Adrenal gland (tissue), 19 donors: ENCODE measurements around the gene PRKRIP1. TPM values are rescaled to one million over a fixed set of nuclear protein-coding genes. Genes with fewer than 3 reads are reported as not detected.
A peak's percentile ranks its signal among the peaks of the same experiment; 100 is the strongest.
"Not testable (repeated sequence)": the region's sequence is repeated elsewhere in the genome, so short reads cannot be mapped to it uniquely, and the experiment has no call there.

Experiments used
- DNase-seq, 7 donors: peaks; one replicate each; pipeline ENCODE4 v3.0.0-alpha.2; 2019 to 2020
- H3K27ac ChIP-seq, 5 donors: fragments of 200-600 bp; sonication (generic) in 4 of 5; 1 replicate in 3 of 5; 2 replicates in 2 of 5; pipeline versions ENCODE4 v1.5.1 to v1.8.0; 2016 to 2020; ENCODE audit warnings: mild to moderate bottlenecking in 1 of 5
- H3K27me3 ChIP-seq: fragments of 200-600 bp; 2 replicates; pipeline ENCODE4 v1.8.0; 2021
- H3K36me3 ChIP-seq, 2 donors: fragments of 200-600 bp; replicated peaks in 1 of 2; 1 replicate in 1 of 2; 2 replicates in 1 of 2; pipeline versions ENCODE4 v1.5.1 to v1.8.0; 2018 to 2022
- H3K4me1 ChIP-seq, 2 donors: fragments of 200-600 bp; replicated peaks in 1 of 2; 1 replicate in 1 of 2; 2 replicates in 1 of 2; pipeline versions ENCODE4 v1.5.1 to v1.8.0; 2018 to 2021
- H3K4me3 ChIP-seq, 4 donors: fragments of 200-600 bp; sonication (generic) in 3 of 4; one replicate each; pipeline ENCODE4 v1.5.1; 2016 to 2018
- H3K9me3 ChIP-seq, 3 donors: fragments of 200-600 bp; sonication (generic) in 1 of 3; replicated peaks in 1 of 3; 1 replicate in 2 of 3; 2 replicates in 1 of 3; pipeline versions ENCODE4 v1.5.1 to v1.8.0; 2016 to 2021
- POLR2A ChIP-seq, 2 donors: fragments of 450-650 bp; IDR thresholded peaks; one replicate each; pipeline ENCODE4 v1.6.1; 2017; ENCODE audit warnings: antibody characterized with exemption in 2 of 2, mild to moderate bottlenecking in 2 of 2, moderate library complexity in 1 of 2
- WGBS, 4 donors: extraction: QIAGEN DNeasy Blood & Tissue Kit in 2 of 4; methylation state at CpG; one replicate each; pipeline versions ENCODE4 v1.1.5 to v1.1.7; 2013 to 2017; 5-methylcytosine and 5-hydroxymethylcytosine counted together
- intact Hi-C, 2 donors: fragments of 100-400 bp; cut with DNase I; formaldehyde crosslinking; loops; one replicate each; pipeline versions ENCODE4 v1.14.1 to v1.15.0; 2022 to 2023
- long read RNA-seq, 10 donors: library from polyadenylated mRNA in 3 of 10; unstranded in 2 of 10; stranded (forward) in 1 of 10; transcript quantifications; one replicate each; pipeline ENCODE4 v2.0.0 and lab custom pipeline, GENCODE V29; 2021 to 2026
- polyA plus RNA-seq, 3 donors: library from polyadenylated mRNA; stranded (reverse); fragments of 200-250 nt in 2 of 3; fragments of 350-450 nt in 1 of 3; fragmentation: Illumina TruSeq in 1 of 3; extraction: RNeasy Lipid Tissue Mini Kit (QIAGEN cat#74804) in 1 of 3; gene quantifications; one replicate each; pipeline ENCODE4 v1.2.3, GENCODE V29; 2013 to 2014
- total RNA-seq, 9 donors: library from RNA; depleted of rRNA in 4 of 9; stranded (reverse); fragments of >200 nt in 4 of 9; fragments of 120-200 nt in 1 of 9; fragmentation: NEBNext Ultra II Directional in 1 of 9; extraction: Animal tissue kit (Norgen Biotek cat#: 25700) in 1 of 9; gene quantifications; one replicate each; pipeline versions ENCODE4 v1.1.0 to v1.2.4, GENCODE V29; 2013 to 2023
- TF ChIP-seq, protein P1 (sequence below), 6 experiments: fragments of 450-650 bp in 4 of 6; fragments of 200-600 bp in 2 of 6; sonication (generic) in 1 of 6; IDR thresholded peaks; 1 replicate in 5 of 6; 2 replicates in 1 of 6; pipeline versions ENCODE4 v1.5.1 to v1.8.0; 2016 to 2021; ENCODE audit warnings: antibody characterized with exemption in 6 of 6, mild to moderate bottlenecking in 2 of 6, moderate library complexity in 1 of 6
- donor health status: healthy with polysubstance abuse.
- donor health status: Bipolar disorder and iron deficiency.
- donor health status: DM: yes; HTN: yes; CAD: no.
- donor health status: DM: no; HTN: no; CAD: no.
- donor health status: DM: no; HTN: no; CAD: no.
- donor health status: DM: yes; HTN: yes; CAD: no.

Gene PRKRIP1, protein sequence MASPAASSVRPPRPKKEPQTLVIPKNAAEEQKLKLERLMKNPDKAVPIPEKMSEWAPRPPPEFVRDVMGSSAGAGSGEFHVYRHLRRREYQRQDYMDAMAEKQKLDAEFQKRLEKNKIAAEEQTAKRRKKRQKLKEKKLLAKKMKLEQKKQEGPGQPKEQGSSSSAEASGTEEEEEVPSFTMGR
- total RNA-seq (10 to 100 TPM; 19.4 to 54.7 (median 30.6) TPM), polyA plus RNA-seq (100 to 1,000 TPM in 1 of 3 donors, 10 to 100 TPM in 2; 27.7 to 114 (median 65.9) TPM)
- long read RNA-seq, donor 1, transcript PRKRIP1-201 (6 exons, 2,159 nt): major isoform, 10 of 317 reads
- long read RNA-seq, donor 1, partial matches to known transcripts: 83 of 317 reads
- long read RNA-seq, donor 1, other reads (novel, unspliced or antisense): 224 of 317 reads
- long read RNA-seq, donor 2, transcript PRKRIP1-201 (6 exons, 2,159 nt): major isoform, 5 of 137 reads
- long read RNA-seq, donor 2, partial matches to known transcripts: 32 of 137 reads
- long read RNA-seq, donor 2, other reads (novel, unspliced or antisense): 99 of 137 reads
- long read RNA-seq, donor 3, partial matches to known transcripts: 62 of 197 reads
- long read RNA-seq, donor 3, other reads (novel, unspliced or antisense): 134 of 197 reads
- long read RNA-seq, donor 4, transcript PRKRIP1-201 (6 exons, 2,159 nt): major isoform, 8 of 15 reads
- long read RNA-seq, donor 4, partial matches to known transcripts: 2 of 15 reads
- long read RNA-seq, donor 4, other reads (novel, unspliced or antisense): 4 of 15 reads
- long read RNA-seq, donor 5, transcript PRKRIP1-201 (6 exons, 2,159 nt): major isoform, 29 of 91 reads
- long read RNA-seq, donor 5, transcript PRKRIP1-207 (9 exons, 1,625 nt): minor isoform, 11 of 91 reads
- long read RNA-seq, donor 5, transcript PRKRIP1-204 (9 exons, 1,642 nt): minor isoform, 6 of 91 reads
- long read RNA-seq, donor 5, partial matches to known transcripts: 7 of 91 reads
- long read RNA-seq, donor 5, other reads (novel, unspliced or antisense): 35 of 91 reads
- long read RNA-seq, donor 6, transcript PRKRIP1-201 (6 exons, 2,159 nt): major isoform, 6 of 16 reads
- long read RNA-seq, donor 6, partial matches to known transcripts: 5 of 16 reads
- long read RNA-seq, donor 6, other reads (novel, unspliced or antisense): 5 of 16 reads
- long read RNA-seq, donor 7, partial matches to known transcripts: 96 of 107 reads
- long read RNA-seq, donor 7, other reads (novel, unspliced or antisense): 5 of 107 reads
- long read RNA-seq, donor 8, partial matches to known transcripts: 362 of 383 reads
- long read RNA-seq, donor 8, other reads (novel, unspliced or antisense): 16 of 383 reads
- long read RNA-seq, donor 9, partial matches to known transcripts: 229 of 248 reads
- long read RNA-seq, donor 9, other reads (novel, unspliced or antisense): 14 of 248 reads
- long read RNA-seq, donor 10, partial matches to known transcripts: 6 of 10 reads
- long read RNA-seq, donor 10, other reads (novel, unspliced or antisense): 0 of 10 reads

DNA sequence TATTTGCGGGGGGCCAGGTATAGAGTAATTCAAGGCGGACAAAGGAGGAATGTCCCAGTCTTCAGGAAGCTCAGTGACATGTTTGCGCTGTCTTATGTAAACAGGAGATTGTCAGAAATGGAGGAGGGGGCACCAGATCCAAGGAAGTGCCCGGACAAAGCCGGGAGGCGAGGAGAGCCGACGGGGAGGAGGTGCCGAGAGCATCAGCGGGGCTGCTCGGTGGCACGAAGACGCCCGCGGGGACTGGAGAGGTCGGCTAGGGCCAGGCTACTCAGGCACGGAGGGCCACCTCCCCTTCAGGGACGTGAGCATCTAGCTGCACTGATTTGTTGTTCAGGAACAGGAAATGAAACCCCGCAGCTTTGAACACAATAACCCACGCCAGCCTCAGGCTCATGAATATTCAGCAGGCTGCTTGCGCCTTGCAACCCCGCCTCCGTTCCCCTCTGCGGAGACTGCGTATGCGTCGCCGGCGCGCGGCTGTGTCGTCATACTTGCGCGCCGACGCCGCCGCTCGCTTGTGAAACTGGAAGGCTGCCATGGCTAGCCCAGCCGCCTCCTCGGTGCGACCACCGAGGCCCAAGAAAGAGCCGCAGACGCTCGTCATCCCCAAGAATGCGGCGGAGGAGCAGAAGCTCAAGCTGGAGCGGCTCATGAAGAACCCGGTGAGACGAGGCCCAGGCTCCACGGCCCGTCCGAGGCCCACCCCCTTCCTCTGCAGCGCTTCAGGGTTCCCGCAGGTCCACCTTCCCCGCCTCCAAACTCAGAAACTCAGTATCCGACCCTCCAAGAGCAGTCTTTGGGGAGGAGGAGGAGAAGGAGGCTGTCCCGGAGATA is at the start of gene PRKRIP1:
TSS of gene PRKRIP1 (plus strand) at position 491 of the 837 bp plus-strand sequence. CDS start at position 540, 49 bp downstream.
- intact Hi-C loops: no loop called here

DNA sequence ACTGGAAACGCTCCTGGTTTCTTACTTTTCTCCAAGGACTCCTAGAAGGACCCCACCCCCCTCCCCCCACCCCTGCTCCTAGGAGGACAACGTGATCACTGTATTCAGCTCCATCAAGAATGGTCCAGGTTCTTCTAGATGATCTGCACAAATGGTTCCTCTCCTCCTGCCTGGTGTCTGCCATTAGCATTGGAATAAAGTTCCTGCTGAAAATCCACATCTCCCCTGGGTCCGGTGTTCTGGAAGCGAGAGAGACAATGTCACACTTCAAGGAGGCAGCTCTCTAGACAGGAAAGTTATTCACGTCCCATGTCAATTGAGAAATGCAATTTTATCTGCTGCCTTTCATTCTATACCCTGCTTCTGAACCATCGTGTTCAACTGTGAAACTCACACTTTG is 49.2 kb upstream of the PRKRIP1 start:
- H3K4me3 ChIP-seq, H3K4me1 ChIP-seq, DNase-seq, H3K27ac ChIP-seq, H3K9me3 ChIP-seq, intact Hi-C loops, H3K27me3 ChIP-seq, H3K36me3 ChIP-seq: not testable (repeated sequence)
- 81 to 92% (median 90%) methylated on average over 2 to 3 of the region's 6 CpGs for WGBS, 4 donors

More for the DNA sequence above, at the start of gene PRKRIP1:
- Histone ChIP-seq H3K9me3 (no peaks in the 10 kb centered on the region), H3K4me1 (peaks cover 7 to 10% of the 10 kb centered on the region in 2 donors), H3K36me3 (peaks cover 0 to 25% of the 10 kb centered on the region in 2 donors), H3K4me3 (peak within 1 kb of the TSS; percentile 57 to 80 (median 70)), H3K27me3 (no peaks in the 10 kb centered on the region), H3K27ac (peak within 1 kb of the TSS; percentile 69 to 92 (median 86))
- TF ChIP-seq, protein P1, sequence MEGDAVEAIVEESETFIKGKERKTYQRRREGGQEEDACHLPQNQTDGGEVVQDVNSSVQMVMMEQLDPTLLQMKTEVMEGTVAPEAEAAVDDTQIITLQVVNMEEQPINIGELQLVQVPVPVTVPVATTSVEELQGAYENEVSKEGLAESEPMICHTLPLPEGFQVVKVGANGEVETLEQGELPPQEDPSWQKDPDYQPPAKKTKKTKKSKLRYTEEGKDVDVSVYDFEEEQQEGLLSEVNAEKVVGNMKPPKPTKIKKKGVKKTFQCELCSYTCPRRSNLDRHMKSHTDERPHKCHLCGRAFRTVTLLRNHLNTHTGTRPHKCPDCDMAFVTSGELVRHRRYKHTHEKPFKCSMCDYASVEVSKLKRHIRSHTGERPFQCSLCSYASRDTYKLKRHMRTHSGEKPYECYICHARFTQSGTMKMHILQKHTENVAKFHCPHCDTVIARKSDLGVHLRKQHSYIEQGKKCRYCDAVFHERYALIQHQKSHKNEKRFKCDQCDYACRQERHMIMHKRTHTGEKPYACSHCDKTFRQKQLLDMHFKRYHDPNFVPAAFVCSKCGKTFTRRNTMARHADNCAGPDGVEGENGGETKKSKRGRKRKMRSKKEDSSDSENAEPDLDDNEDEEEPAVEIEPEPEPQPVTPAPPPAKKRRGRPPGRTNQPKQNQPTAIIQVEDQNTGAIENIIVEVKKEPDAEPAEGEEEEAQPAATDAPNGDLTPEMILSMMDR (IDR thresholded peaks at IDR 0.05): no peak
- peak; percentile 26 to 86 for TF ChIP-seq POLR2A (IDR thresholded peaks at IDR 0.05)
- DNase-seq: peak; percentile 82 to 97 (median 92)
- WGBS, 4 donors: 0 to 2% (median 0%) methylated on average over 17 to 57 of the region's 59 CpGs

DNA sequence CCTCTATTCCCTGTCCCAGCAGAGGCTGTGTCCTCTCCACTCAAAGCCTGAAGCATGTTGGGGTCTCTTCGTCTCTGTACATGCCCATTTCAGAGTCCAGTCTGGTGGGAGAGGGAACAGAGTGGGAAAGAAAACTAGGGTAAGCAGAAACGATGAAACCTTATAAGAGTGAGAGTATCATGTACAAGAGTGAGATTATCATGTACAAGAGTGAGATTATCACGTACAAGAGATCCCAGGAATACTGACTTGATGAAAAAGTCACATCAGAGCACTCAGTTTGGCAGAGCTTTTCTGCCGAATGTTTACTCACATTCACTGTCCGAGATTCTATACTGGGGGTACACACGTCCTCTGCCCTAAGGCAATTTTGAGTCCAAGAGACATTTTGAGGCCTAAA is 39.8 kb upstream of the PRKRIP1 start, which contains the start of gene SPDYE6:
TSS of gene SPDYE6 (minus strand) at position 101 of the 400 bp plus-strand sequence. CDS start 421 bp downstream, outside the sequence.
- H3K4me1 ChIP-seq, DNase-seq, intact Hi-C loops, H3K36me3 ChIP-seq, H3K27me3 ChIP-seq, H3K4me3 ChIP-seq, H3K27ac ChIP-seq, H3K9me3 ChIP-seq: not testable (repeated sequence)
- no CpG with 5 or more reads among the region's 6 CpGs for WGBS, 4 donors

DNA sequence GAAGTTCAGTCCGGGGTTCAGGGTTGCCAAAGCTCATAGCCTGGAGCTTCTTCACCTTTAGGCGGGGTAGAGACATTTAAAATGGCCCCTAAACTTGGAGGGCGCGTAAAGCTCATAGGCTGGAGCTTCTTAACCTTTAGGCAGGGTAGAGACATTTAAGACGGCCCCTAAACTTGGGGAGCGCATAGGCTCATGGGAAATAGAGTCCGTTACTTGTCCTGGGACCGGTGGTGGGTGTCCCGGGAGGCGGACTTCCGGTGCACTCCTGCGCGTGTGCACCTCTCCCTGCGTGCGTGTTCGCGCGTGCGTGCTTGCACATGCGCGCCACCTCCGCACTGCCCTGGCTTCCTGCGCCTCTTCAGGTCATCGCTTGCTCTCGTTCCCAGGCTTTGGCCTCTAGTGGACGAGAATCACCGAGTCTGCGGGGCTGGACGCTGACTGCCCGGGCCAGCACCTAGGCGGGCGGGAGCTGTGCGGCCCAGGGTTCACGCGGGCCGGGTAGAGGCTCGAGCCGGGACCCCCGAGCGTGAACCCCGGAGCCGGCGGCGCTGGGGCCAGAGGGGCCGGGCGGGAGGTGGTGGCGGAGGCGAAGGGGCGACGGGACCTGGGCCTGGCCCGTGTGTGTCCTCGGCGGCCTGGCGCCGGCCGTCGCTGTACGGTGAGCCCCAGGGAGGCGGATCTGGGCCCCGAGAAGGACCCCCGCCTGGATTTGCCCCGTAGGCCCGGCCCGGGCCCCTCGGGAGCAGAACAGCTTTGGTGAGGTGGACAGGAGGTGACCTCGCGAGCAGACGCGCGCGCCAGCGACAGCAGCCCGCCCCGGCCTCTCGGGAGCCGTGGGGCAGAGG is 32.4 kb upstream of the PRKRIP1 start:
- peak overlapping the region; percentile 65 to 98 (median 85) for H3K4me3 ChIP-seq
- intact Hi-C loops: not testable (repeated sequence)
- 0 to 1% (median 0%) methylated on average over 13 to 76 of the region's 76 CpGs for WGBS, 4 donors

DNA sequence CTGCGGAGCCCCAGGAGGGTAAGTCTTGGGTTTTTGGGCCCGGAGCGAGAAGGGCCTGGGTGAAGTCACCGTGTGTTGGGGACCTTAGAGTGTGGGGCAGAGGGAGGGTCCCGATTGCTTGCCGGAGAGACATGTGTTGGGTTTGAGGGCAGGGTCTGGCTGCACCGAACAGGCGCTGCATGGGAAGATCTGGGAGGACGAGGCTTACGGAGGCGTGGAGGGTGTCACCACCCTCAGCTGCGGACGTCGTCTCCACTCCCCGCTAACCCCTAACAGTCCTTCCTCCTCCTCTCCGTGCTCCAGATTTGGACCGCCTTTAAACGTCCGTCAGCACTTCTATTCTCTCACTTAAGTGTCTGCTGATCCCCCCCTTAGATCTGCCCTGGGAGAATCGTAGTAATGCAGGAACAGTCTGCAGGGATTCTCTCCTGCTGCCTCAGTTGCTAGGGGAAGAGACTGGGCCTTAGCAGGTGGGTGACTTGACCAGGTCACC is 31.7 kb upstream of the PRKRIP1 start:
- H3K9me3 ChIP-seq, intact Hi-C loops, H3K27me3 ChIP-seq, H3K36me3 ChIP-seq, H3K4me1 ChIP-seq: not testable (repeated sequence)
- peak overlapping the region in 3 of 4 donors; percentile 65 to 98 (median 96) for H3K4me3 ChIP-seq
- 0 to 2% (median 0%) methylated on average over 6 to 15 of the region's 20 CpGs for WGBS, 4 donors
- peak overlapping the region; percentile 93 to 99 (median 95) for H3K27ac ChIP-seq
- peak in 1 of 7 donors; percentile 25 for DNase-seq

More for the DNA sequence above, 32.4 kb upstream of the PRKRIP1 start:
- H3K36me3 ChIP-seq, H3K27me3 ChIP-seq, H3K4me1 ChIP-seq, H3K9me3 ChIP-seq: not testable (repeated sequence)
- TF ChIP-seq, protein P1 (IDR thresholded peaks at IDR 0.05): peak in 1 of 6 experiments; percentile 43
- TF ChIP-seq POLR2A (IDR thresholded peaks at IDR 0.05): peak; percentile 92 to 97
- H3K27ac ChIP-seq: peak overlapping the region; percentile 93 to 99 (median 95)
- peak; percentile 96 to 99 (median 98) for DNase-seq

DNA sequence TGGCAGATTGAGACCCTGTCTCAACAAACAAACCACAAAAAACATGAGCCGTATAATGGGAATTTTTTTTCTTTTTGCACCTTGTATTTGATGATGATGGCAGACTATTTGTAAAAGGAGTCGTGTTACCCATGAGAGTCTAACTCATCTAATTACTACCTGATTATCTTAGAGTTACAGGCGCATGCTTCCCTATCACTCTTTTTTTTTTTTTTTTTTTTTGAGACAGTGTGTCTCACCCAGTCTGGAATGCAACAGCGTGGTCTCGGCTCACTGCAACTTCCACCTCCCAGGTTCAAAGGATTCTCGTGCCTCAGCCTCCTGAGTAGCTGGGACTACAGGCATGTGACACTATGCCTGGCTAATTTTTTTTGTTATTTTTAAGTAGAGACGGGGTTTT is 30.8 kb upstream of the PRKRIP1 start:
- H3K36me3 ChIP-seq, H3K4me3 ChIP-seq, intact Hi-C loops, DNase-seq, H3K4me1 ChIP-seq, H3K9me3 ChIP-seq, H3K27me3 ChIP-seq, H3K27ac ChIP-seq: not testable (repeated sequence)
- 68 to 78% (median 71%) methylated on average over 6 to 7 of the region's 7 CpGs for WGBS, 4 donors
